ENCODE data around the gene GNPDA2. TPM values are rescaled to one million over a fixed set of nuclear protein-coding genes. Genes with fewer than 3 reads are reported as not detected.

Gene GNPDA2
- total RNA-seq, 4 donors from 2014 or later = 19.3 to 45.5 (median 31.7) TPM

GRCh38 chr4:44668526-44668925, 57.8 kb downstream of the GNPDA2 start:
- no peaks in the 10 kb centered on the region for H3K36me3 ChIP-seq
- H3K9me3 ChIP-seq = no peaks in the 10 kb centered on the region
- no peak overlapping the region for H3K27ac ChIP-seq
- H3K27me3 ChIP-seq = no peaks in the 10 kb centered on the region
- TF ChIP-seq POLR2A (IDR thresholded peaks at IDR 0.05) = no peak
- WGBS, 2 donors (ENCODE audit: low coverage in 1 of 2) = 47 to 56% methylated on average over 2 of the region's 2 CpGs
- no peak for ATAC-seq
- H3K4me1 ChIP-seq = no peaks in the 10 kb centered on the region
- H3K4me3 ChIP-seq = no peak overlapping the region

- Histone ChIP-seq H3K36me3 (no peaks in the 10 kb centered on the region), H3K4me3 (no peak overlapping the region), H3K27ac (no peak overlapping the region), H3K9me3 (no peaks in the 10 kb centered on the region), H3K4me1 (no peaks in the 10 kb centered on the region), H3K27me3 (no peaks in the 10 kb centered on the region)
- TF ChIP-seq CTCF (IDR thresholded peaks at IDR 0.05) (no peak), EP300 (IDR thresholded peaks at IDR 0.05) (no peak), POLR2A (IDR thresholded peaks at IDR 0.05) (no peak), POLR2AphosphoS5 (IDR thresholded peaks at IDR 0.05) (no peak)
- WGBS, 2 donors (ENCODE audit: low coverage in 1 of 2) = 70% methylated on average over 3 of the region's 20 CpGs; no CpG with 5 or more reads in 1 of the 2 donors
- no peak for ATAC-seq
Observed at GRCh38 chr4:44663539-44664263, 62.7 kb downstream of the GNPDA2 start.

- ATAC-seq = no peak
- Histone ChIP-seq H3K36me3 (no peaks in the 10 kb centered on the region), H3K4me3 (no peak overlapping the region), H3K27ac (no peak overlapping the region), H3K9me3 (no peaks in the 10 kb centered on the region), H3K4me1 (no peaks in the 10 kb centered on the region), H3K27me3 (no peaks in the 10 kb centered on the region)
- WGBS, 2 donors (ENCODE audit: low coverage in 1 of 2) = 41 to 45% methylated on average over 2 of the region's 2 CpGs
- no peak for TF ChIP-seq EP300 (IDR thresholded peaks at IDR 0.05)
- no peak for TF ChIP-seq POLR2AphosphoS5 (IDR thresholded peaks at IDR 0.05)
- no peak for TF ChIP-seq POLR2A (IDR thresholded peaks at IDR 0.05)
- no peak for TF ChIP-seq CTCF (IDR thresholded peaks at IDR 0.05)
Observed at GRCh38 chr4:44662623-44663005, 63.7 kb downstream of the GNPDA2 start.

GRCh38 chr4:44661940-44662622, 64.3 kb downstream of the GNPDA2 start:
- no peak overlapping the region for H3K27ac ChIP-seq
- no peaks in the 10 kb centered on the region for H3K27me3 ChIP-seq
- no peaks in the 10 kb centered on the region for H3K36me3 ChIP-seq
- TF ChIP-seq POLR2A (IDR thresholded peaks at IDR 0.05) (no peak), CTCF (IDR thresholded peaks at IDR 0.05) (no peak), POLR2AphosphoS5 (IDR thresholded peaks at IDR 0.05) (no peak), EP300 (IDR thresholded peaks at IDR 0.05) (no peak)
- H3K4me1 ChIP-seq = no peaks in the 10 kb centered on the region
- ATAC-seq = no peak
- H3K9me3 ChIP-seq = no peaks in the 10 kb centered on the region
- no peak overlapping the region for H3K4me3 ChIP-seq
- WGBS, 2 donors (ENCODE audit: low coverage in 1 of 2) = 75 to 83% methylated on average over 1 of the region's 1 CpG

- Histone ChIP-seq H3K27ac (no peak overlapping the region), H3K36me3 (no peaks in the 10 kb centered on the region), H3K4me3 (no peak overlapping the region), H3K9me3 (no peaks in the 10 kb centered on the region), H3K4me1 (no peaks in the 10 kb centered on the region), H3K27me3 (no peaks in the 10 kb centered on the region)
- no peak for ATAC-seq
- WGBS, 2 donors (ENCODE audit: low coverage in 1 of 2) = 67% methylated on average over 3 of the region's 3 CpGs; no CpG with 5 or more reads in 1 of the 2 donors
- TF ChIP-seq CTCF (IDR thresholded peaks at IDR 0.05) = no peak
- TF ChIP-seq EP300 (IDR thresholded peaks at IDR 0.05) = no peak
- TF ChIP-seq POLR2AphosphoS5 (IDR thresholded peaks at IDR 0.05) = no peak
- TF ChIP-seq POLR2A (IDR thresholded peaks at IDR 0.05) = no peak
Observed at GRCh38 chr4:44660396-44660795, 66.0 kb downstream of the GNPDA2 start.
